Fibroblast of skin of back (primary cell): ENCODE measurements around the gene IQCC. TPM values are rescaled to one million over a fixed set of nuclear protein-coding genes. Genes with fewer than 3 reads are reported as not detected.
"Not testable (repeated sequence)": the region's sequence is repeated elsewhere in the genome, so short reads cannot be mapped to it uniquely, and the experiment has no call there.

Source experiments
- DNase-seq: peaks from one replicate; pipeline ENCODE4 v3.0.0-alpha.2; 2013
- polyA plus RNA-seq, 2 experiments: library from polyadenylated mRNA; unstranded; fragments of 120-200 nt; gene quantifications; one replicate each; pipeline ENCODE4 v1.2.1, GENCODE V29; 2013; ENCODE audit not compliant: insufficient read length in 2 of 2

Gene IQCC
- 2.9 TPM for polyA plus RNA-seq (2013, experiment 1 of 2; ENCODE audit: insufficient read length)
- polyA plus RNA-seq (2013, experiment 2 of 2; ENCODE audit: insufficient read length) = 1.8 TPM

GRCh38 chr1:32205401-32206370, at the start of gene IQCC:
Gene IQCC, plus strand, starts transcription at chr1:32205671. Its CDS starts 11 bp downstream, at chr1:32205682.
- DNase-seq = peak; percentile 81

- DNase-seq = no peak
These were observed 46.3 kb upstream of the IQCC start for GRCh38 chr1:32159189-32159588.

- no peak for DNase-seq
These were observed 42.1 kb upstream of the IQCC start for GRCh38 chr1:32163405-32163804.

- DNase-seq = not testable (repeated sequence)
These were observed 39.8 kb upstream of the IQCC start for GRCh38 chr1:32165633-32166032.

- no peak for DNase-seq
These were observed 34.5 kb upstream of the IQCC start for GRCh38 chr1:32170991-32171390.

GRCh38 chr1:32172621-32173245, 32.7 kb upstream of the IQCC start:
- no peak for DNase-seq

- DNase-seq = no peak
These were observed 26.9 kb upstream of the IQCC start for GRCh38 chr1:32178380-32179192.

- DNase-seq = no peak
These were observed 26.4 kb upstream of the IQCC start for GRCh38 chr1:32179193-32179442.

GRCh38 chr1:32179443-32180185, 25.9 kb upstream of the IQCC start, which contains the start of gene TXLNA:
Gene TXLNA, plus strand, starts transcription at chr1:32179675. Its CDS starts 671 bp downstream, at chr1:32180346.
- peak; percentile 91 for DNase-seq

- peak; percentile 58 for DNase-seq
These were observed 25.0 kb upstream of the IQCC start for GRCh38 chr1:32180186-32181060.

- no peak for DNase-seq
These were observed 24.4 kb upstream of the IQCC start for GRCh38 chr1:32181065-32181464.

- no peak for DNase-seq
These were observed 23.9 kb upstream of the IQCC start for GRCh38 chr1:32181563-32181962.

- DNase-seq = no peak
These were observed 23.4 kb upstream of the IQCC start for GRCh38 chr1:32182060-32182459.

GRCh38 chr1:32184650-32185049, 20.8 kb upstream of the IQCC start:
- DNase-seq = no peak

GRCh38 chr1:32186077-32186476, 19.4 kb upstream of the IQCC start:
- DNase-seq = no peak

GRCh38 chr1:32186491-32186890, 19.0 kb upstream of the IQCC start:
- DNase-seq = no peak

- no peak for DNase-seq
These were observed 17.6 kb upstream of the IQCC start for GRCh38 chr1:32187850-32188249.

GRCh38 chr1:32192220-32192948, 13.1 kb upstream of the IQCC start:
- no peak for DNase-seq

GRCh38 chr1:32194984-32195383, 10.5 kb upstream of the IQCC start:
- DNase-seq = no peak

- DNase-seq = no peak
These were observed 9.9 kb upstream of the IQCC start for GRCh38 chr1:32195531-32195930.
